ENCODE data around the gene ABCF2.
A peak's percentile ranks its signal among the peaks of the same experiment; 100 is the strongest.

ABCF2 gene

DNA sequence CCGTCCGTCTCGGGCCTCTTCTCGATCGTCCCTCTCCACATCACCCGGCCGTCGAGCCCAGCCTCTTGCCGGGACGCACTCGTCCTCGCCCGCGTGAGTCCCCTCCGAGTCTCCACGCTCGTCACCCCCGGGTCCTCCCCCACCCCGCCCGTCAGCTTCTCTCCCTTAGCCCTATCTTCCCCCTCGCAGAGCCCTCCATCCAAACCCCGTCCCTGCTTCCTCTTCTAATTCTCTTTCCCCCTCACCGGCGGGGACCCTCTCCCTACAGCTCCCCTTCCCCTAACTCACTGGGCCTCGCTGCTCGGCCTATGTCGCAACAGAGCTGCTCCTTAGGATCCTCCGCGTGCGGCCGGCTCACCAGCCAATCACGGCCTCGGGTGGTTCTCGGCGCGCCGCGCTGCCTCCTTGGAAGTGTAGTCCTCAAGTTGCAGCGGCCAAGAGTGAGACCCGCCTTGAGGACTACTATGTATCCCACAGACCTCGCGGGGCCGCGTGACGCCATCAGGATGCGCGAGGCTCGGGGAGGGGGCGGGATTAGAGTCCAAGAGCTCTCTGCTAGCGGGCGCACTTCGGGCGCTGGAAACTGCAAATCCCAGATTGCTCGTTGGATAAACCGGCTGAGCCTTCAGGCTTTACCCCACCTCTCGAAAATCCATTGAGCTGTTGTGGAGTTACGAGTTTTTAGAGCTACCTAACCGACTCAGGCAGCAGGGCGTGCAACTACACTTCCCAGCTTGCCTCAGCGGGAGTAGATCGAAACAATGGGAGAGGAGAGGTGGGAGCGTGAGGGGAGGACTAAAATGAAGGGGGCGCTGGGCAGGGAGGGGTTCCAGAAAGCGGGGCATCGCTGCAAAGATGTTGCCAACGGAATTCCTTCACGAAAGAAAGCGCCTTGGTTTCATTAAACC is at the start of gene ABCF2:
ABCF2 (minus strand) TSS at position 331 of the 908 bp plus-strand sequence. CDS start 747 bp downstream, outside the sequence.
- peak; percentile 91 to 95 for DNase-seq

DNA sequence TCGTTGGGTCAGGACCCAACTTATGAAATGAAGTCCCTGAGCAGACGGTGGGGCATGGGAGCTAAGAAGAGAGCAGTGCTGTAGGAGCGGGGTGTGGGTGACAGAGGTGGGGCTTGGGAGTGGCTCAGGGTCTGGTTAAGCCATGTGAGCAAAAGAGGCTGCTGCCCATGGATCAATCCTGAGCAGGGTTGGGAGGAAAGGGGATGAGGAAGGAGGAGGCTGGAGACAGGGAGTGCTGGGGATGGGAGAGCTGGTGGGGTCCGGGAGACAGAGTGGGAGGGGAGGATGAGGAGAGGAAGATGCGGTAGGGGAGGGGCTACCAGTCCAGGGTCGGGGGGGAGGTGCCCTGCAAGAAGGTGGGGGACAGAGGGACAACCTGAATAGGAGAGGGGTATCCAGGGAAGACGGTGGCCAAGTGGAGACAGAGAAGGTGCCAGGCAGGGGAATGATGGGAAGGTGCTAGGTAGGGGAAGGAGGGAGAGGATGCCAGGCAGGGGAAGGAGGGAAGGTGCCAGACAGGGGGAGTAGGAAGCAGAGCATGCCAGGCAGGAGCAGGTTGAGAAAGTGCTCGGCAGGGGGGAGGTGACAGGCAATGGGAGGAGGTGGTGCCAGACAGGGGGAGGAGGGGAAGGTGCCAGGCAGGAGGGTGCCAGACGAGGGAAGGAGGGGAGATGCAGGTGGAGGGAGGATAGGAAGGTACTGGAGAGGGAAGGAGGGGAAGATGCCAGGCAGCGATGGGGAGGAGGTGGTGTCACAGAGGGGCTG is 49.0 kb upstream of the ABCF2 start:
- DNase-seq = no peak

DNA sequence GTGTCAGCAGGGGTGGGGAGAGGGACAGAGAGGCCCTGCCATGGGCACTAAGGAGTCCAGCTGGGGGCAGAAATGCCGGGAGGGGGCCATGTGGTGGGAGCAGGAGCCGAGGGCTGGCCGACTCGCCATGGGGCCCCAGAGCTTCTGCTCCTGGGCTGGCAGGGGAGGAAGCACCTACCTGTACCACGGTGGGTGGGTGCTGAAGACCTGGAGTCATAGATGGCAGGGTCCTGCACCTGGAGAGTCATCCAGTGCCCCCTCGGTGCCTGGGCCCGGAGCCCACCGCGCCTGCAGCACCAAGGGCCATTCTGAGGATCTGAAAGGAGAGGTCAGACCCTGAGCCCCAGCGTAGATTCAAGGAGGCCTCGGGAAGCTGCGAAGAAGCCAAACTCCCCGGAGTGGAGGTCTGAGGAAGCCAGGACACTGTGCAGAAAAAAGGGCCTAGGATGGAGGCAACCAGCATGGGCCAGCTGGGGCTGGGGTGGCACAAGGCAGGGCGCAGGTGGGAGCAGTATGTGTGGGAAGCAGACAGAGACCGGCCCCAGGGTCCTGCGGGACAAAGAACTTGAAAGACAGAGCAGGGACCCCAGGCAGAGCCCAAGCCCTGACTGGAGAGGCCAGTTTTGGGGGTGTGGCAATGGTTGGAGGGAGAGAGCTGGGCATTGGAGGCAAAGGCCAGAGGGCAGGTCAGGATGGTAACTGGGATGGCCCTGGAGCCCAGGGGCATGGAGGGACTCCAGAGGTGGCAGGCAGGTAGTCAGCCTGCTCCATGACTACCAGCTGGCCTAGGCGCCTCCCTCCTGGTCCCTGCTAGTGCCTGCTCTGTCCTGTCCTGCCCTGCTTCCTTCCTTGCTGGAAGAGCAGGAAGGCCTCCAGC is 48.2 kb upstream of the ABCF2 start:
- DNase-seq = no peak

DNA sequence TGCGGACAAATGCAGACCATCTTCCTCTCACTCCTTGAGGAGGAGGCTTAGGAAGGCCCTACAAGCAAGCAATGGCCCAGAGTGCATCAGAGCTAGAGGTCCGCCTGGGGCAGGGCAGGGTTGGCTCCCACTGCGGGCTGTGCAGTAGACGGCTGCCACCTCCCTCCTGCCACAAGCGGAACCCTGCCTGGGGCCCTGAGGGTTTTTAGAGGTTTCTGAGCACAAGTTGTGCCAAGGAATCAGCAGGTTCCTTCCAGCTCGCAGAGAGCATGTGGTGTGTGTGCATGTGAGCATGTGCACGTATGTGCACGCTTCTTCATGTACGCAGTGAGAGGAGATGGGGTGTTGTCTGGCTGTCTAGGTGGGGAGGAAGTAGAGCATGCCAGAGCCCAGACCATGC is 47.4 kb upstream of the ABCF2 start:
- DNase-seq = no peak

GRCh38 chr7:151273651-151274390 is 46.8 kb upstream of the ABCF2 start:
- no peak for DNase-seq

DNA sequence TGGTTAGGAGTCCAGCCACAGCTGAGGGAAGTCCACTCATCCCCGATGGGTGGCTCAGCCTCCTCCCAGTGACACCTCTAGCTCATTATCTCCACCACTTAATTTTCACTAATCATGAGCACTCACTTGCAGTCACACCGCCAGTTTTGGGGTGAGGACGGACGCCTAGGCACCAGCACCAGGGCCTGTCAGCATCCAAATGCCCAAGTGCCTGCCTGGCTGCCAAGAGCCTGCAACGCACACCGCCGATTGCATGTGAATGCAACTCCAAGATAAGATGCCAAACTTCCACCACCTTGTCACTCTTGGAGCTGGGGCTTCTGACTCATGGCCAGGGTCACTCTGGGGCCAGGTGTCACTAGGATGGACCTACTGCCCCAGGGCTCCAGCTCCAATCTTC is 45.9 kb upstream of the ABCF2 start:
- no peak for DNase-seq

DNA sequence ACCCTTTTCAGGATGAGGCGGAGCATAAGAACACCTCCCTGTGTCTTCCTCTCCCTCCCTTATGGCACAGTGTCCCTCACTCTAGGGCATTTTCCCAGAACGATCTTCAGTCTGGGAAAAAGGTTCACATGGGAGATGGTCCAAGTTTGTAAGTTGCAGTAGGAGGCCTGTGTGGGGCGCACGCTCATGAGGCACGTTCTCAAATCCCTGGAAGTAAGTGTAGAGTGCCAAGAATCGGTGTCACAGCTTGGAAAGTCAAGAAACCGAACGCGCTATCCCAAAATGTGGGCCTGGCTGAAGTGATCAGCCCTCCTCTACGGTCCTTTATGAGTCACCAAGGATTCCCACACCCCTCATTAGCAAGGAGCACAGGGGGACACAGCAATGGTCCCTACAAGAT is 45.4 kb upstream of the ABCF2 start:
- no peak for DNase-seq

DNA sequence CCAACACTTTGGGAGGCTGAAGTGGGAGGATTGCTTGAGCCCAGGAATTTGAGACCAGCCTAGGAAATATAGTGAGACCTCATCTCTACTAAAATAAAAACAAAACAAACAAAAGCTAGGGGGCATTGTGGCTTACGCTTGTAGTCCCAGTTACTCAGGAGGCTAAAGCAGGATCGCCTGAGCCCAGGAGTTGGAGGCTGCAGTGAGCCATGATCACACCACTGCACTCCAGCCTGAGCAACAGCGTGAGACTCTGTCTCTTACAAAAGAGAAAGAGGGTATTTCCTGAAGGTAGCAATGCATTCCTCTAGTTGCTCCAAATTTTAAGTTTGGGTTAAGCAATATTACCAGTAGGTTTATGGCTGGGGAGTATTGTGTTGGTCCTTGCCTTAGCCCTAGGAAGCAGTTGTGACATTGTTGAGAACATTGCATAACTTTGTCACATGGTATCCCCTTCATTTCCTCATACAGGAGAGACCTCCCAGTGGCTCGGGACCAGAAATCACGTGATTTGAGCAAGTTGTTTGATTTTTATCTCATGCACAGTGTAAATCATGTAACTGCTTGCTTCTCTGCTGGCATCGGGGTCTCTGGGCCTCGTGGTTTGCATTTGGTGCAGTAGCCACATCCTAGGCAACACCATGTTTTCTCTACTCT is 44.8 kb upstream of the ABCF2 start:
- DNase-seq = no peak

DNA sequence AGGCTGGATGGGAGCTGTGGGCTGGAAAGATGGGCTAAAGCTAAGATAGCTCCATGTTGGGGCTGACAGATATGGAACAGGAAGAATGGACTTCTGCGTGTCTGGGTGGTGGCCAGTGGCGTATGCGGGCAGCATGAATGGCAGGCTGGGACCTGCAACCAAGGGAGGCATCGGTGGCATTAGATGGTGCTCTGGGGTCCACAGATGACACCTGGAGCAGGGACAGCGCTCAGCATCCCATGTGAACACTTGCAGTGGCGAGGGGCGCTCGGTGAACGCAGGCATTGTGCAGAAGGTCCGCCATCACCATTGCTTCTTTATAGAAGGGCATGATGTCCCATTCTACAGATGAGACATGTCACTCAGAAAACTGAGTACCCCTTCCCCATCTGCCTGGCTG is 42.5 kb upstream of the ABCF2 start:
- no peak for DNase-seq

DNA sequence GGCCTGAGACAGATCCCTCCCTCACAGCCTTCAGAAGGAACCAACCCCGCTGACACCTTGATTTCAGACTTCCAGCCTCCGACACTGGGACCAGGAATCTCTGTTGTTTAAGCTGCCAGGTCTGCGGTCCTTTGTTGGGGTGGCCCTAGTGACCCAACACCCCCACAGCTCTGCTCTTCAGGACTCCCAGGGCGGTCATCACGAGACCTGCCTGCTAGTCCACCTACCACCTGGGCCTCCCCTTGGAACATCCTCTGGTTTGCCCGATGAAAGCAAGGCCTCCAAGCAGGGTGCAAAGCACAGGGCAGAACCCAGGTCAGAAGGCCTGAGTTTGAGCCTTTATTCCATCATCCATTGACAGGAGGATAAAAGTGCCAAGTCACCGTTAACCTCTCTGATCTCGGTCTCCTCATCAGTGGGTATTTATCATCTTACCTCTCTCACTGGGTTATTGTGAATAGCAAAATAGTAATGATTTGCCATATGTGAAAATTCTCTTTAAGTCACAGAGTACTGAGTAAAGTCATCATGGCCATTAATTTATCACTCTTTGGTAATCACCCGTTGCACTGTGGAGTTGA is 38.4 kb upstream of the ABCF2 start:
- DNase-seq = no peak

DNA sequence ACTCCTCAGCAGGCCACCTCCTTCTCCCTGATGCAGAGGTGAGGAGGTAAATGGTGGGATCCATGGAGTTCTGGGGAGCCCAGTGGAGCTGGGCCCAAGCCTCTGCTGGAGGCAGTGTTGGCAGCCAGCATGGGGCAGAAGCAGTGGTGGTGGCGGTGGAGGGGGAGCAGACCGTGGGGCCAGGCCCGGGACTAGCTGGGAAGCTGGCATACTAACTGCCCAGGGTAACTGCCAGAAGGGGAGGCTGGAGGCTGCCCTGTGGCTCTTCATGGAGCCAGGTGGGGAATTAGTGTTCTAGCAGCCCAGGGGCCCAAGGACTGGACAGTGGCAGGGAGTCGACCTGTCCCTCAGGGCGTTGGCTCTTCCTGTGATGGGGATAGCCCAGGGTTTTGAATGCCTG is 37.6 kb upstream of the ABCF2 start:
- DNase-seq = no peak

DNA sequence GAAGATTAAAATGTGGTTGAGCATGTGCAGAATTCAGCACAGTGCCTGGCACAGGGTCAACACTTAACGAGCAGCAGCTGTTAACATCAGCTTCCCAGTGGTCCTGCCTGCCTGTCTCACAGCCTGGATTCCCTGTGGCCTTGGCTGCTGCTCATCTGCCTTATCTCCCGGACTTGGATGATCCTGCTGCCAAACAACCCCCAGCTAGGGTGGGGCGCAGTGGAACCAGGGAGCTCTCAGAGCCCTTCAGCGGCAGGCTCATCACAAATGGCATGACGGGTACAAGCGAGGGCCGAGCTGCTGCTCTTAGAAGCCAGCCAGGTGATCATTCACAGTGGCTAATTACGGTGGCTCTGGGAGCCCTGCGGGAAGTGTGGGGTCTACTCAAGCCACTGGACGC is 34.5 kb upstream of the ABCF2 start:
- DNase-seq = no peak

DNA sequence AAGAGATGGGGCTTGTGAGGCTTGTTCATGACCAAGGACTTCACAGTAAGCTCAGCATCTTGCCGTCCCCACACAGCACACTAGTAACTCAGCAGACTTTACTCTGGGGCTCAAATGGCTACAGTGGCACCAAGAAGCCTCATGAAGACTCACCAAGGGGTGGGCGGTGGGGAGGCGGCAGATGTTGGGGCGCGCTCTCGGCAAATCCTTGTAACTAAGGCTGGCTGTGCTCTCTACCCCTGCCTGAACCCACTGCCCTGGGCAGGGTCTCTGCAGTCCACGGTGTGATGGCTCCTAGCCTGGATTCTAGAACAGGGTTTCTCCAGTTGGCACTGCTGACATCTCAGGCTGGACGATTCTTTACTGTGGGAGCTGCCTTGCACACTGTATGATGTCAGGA is 33.9 kb upstream of the ABCF2 start:
- DNase-seq = no peak

GRCh38 chr7:151260471-151260870 is 33.5 kb upstream of the ABCF2 start:
- DNase-seq = no peak

DNA sequence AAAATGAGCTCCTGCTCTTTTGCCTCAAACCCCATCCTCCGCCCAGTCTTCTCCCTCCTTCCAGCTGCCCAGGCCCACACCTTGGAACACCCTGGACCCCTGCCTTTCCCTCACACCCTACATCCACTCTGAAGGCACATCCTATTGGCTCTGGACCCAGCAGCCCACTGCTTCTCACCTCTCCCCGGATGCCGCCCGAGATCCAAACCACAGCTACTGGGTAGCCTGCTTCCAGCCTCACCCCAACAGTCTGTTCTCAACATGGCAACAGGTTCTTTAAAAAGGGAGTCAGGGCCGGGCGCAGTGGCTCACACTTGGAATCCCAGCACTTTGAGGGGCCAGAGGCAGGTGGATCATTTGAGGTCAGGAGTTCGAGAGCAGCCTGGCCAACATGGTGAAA is 31.0 kb upstream of the ABCF2 start:
- no peak for DNase-seq

DNA sequence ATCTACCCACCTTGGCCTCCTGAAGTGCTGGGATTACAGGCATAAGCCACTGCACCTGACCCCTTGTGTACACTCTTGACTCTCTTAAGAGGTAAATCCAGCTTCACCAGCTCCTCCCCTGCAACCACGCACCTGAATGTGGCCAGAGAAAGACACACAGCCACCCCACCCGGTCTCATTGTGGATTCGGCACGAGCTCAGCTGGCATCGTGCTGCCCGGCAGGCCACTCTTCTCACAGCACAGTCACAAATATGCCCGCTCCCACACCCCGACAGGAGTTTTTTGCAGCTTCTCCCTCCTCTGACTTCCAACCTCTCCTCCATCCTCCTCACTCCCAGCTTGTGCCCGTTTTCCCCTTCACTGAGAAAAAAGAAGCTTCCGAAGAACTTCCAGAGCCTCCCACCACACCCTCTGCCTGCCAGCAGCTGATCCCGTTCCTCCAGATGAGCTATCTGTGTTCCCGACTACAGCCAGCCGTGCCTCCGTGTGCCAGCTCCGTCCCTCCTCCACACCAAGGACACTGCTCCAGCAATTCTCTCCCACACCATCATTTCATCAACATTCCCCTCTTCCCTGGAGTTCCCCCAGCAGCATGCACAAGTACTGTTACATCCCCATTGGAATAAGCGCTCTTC is 29.5 kb upstream of the ABCF2 start:
- DNase-seq = no peak

GRCh38 chr7:151255390-151255789 is 28.4 kb upstream of the ABCF2 start:
- DNase-seq = no peak

GRCh38 chr7:151254851-151255250 is 27.8 kb upstream of the ABCF2 start:
- no peak for DNase-seq

- DNase-seq = no peak
Measured at GRCh38 chr7:151254316-151254715, 27.3 kb upstream of the ABCF2 start.

GRCh38 chr7:151252961-151253711 is 26.1 kb upstream of the ABCF2 start:
- no peak for DNase-seq

GRCh38 chr7:151252561-151252835 is 25.5 kb upstream of the ABCF2 start:
- DNase-seq = no peak
